A204.1 (cell line): ENCODE measurements around the gene ATIC.
"Not testable (repeated sequence)": the region's sequence is repeated elsewhere in the genome, so short reads cannot be mapped to it uniquely, and the experiment has no call there.

Experiments
- FAIRE-seq: peaks from 2 replicates; lab custom pipeline; 2012; peaks lifted over from hg19 to GRCh38; lab: Jason Lieb, UNC

Gene ATIC

DNA sequence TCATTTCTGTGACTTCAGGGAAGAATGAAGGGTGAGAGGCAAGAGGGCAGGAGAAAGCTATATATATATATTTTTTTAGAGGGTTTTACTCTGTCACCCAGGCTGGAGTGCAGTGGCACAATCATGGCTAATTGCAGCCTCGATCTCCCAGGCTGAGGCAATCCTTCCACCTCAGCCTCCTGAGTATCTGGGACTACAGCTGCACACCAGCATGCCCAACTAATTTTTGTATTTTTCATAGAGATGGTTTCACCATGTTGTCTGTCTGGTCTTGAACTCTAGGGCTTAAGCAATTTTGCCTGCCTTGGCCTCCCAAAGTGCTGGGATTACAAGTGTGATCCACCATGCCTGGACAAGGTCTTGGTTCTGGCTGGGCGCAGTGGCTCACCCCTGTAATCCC, 3.4 kb downstream of the ATIC start:
- no peak for FAIRE-seq

- no peak for FAIRE-seq
These were observed 4.5 kb downstream of the ATIC start for GRCh38 chr2:215316336-215316735.

GRCh38 chr2:215319500-215319899, 7.6 kb downstream of the ATIC start:
- FAIRE-seq: no peak

DNA sequence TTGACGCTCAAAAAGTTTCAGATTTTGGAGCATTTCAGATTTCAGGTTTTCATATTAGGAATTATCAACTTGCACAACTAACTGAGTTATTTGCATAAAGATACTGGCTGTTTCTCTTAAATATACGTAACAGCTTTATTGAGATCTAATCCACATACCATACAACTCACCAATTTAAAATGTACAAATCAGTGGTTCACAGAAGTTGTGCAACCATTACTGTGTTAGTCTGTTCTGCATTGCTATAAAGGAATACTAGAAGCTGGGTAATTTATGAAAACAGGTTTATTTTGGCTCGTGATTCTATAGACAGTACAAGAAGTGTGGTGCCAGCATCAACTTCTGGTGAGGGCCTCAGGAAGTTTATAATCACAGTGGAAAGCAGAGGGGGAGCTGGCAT, 8.2 kb downstream of the ATIC start:
- no peak for FAIRE-seq

DNA sequence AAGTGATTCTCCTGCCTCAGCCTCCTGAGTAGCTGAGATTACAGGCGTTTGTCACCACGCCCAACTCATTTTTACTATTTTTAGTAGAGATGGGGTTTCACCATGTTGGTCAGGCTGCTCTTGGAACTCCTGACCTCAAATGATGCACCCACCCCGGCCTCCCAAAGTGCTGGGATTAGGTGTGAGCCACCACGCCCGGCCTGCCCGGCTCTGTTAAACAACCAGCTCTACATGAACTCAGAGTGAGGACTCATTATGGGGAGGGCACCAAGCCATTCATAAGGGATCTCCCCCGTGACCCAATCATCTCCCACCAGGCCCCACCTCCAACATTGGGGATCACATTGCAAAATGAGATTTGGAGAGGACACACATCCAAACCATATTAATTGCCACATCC, 8.8 kb downstream of the ATIC start:
- FAIRE-seq: no peak

DNA sequence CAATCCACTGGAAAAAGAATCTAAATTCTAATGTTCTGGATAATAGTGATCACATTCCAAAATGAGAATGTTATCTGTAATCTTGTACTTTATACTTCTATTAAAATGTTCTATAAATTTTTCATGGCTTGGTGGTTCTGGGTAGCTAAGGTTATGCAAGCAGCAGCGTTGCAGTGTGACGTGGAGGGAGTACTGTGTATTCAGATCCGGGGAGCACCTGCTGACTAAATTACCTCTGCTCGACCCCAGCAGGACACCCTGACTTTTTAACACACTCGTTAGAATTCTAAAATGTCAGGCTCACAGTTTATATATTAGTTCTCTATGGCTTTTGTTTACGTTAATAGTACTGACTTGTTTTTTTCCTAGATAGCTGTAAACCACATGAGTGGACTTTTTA, 13.0 kb downstream of the ATIC start:
- no peak for FAIRE-seq

DNA sequence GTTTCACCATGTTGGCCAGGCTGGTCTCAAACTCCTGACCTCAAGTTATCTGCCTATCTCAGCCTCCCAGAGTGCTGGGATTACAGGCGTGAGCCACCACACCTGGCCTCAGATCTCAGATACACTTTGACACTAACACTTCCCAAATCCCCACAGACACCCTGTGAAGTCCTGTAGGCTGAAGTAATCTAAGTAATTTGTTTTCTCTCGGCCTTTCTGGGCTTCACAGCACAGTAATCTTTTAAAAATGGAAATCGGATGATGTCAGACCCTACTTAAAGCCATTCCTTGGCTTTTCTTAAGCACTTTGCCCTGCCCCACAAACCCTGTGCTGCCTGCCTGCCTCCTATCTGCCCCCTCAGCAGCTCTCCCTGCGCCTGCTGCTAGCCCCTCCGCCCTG, 16.2 kb downstream of the ATIC start:
- no peak for FAIRE-seq

- FAIRE-seq: no peak
These were observed 21.2 kb downstream of the ATIC start for GRCh38 chr2:215332872-215333595.

- FAIRE-seq: no peak
These were observed 27.2 kb downstream of the ATIC start for GRCh38 chr2:215338883-215339679.

DNA sequence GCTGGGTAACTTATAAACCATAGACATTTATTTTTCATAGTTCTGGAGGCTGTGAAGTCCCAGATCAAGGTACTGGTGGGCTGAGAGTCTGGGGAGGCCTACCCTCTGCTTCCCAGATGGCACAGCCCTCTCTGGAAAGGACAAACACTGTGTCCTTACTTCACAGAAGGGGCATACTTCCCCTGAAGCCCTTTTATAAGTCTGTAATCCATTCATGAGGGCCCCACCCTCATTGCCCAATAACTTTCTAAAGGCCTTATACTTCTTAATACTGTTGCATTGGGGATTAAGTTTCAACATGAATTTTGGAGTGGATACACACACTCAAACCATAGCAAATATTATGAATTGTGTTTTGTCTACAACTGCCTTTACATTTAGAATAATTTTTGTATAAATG, 36.0 kb downstream of the ATIC start:
- FAIRE-seq: no peak

- no peak for FAIRE-seq
These were observed 40.7 kb downstream of the ATIC start for GRCh38 chr2:215352602-215353001.

DNA sequence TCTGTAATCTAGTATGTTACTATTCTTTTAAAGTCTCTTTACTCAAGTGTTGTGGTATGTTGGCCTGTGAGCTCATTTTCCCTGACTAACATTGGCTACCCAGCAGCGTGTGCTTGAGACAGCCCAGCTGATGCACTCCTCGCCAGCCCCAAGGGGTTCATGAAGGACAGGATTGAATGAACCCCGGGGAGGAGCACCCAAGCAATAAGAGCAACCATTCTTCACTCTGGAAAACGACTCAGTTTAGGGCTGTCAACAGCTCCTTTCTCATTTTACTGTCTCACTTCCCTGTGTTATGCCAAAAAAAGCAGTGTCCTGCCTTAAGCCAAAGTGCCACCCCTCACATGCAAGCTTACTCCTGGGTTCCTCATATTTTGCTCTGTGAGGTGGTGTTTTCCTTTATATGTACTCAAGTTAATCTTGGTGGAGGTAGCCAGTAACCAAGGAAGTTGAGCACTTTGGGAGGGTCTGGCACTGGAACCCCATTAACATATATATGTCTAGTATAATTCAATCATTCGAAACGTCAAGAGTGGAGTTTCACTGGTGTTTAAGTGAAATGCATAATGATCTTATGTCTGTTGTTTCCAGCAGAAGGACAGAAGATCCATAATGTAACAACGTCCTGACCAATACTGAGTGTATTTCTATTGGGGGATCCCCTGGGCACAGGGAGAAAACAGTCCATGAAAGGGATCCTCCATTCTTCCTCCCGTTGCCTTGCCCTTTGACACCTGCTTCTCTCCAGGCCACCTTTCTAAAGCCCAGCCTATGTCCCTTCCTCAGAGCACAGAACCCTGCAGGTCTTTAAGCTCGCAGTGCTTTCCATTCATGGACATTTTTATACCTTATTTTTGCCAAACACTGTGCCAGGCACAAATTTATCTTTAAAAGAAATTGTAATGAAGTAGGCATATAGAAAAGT, 43.2 kb downstream of the ATIC start:
- FAIRE-seq: no peak

GRCh38 chr2:215355801-215356200, 43.9 kb downstream of the ATIC start:
- FAIRE-seq: no peak

DNA sequence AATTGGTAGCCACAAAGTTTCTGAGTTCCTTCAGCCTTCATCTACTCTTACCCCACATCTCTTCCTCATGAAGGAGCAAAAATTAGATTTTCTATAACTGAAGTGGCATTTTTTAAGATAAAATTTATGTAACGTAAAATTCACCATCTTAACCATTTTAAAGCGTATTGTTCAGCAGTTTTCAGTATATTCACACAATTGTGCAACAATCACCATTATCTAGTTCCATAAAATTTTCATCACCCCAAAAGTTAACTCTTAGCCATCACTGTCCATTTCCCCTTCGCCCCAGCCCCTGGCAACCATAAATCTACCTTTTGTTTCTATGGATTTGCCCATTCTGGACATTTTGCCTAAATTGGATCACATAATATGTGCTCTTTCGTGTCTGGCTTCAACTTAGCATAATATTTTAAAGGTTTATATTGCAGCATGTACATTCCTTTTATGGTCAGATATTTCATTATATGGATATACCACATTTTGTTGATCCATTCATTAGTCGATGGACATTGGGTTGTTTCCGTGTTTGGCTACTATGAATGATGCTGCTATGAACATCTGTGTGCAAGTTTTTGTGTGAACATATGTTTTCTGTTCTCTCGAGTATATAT, 44.6 kb downstream of the ATIC start:
- no peak for FAIRE-seq

- FAIRE-seq: no peak
These were observed 45.1 kb downstream of the ATIC start for GRCh38 chr2:215356948-215357461.

GRCh38 chr2:215357660-215358059, 45.8 kb downstream of the ATIC start:
- FAIRE-seq: no peak

DNA sequence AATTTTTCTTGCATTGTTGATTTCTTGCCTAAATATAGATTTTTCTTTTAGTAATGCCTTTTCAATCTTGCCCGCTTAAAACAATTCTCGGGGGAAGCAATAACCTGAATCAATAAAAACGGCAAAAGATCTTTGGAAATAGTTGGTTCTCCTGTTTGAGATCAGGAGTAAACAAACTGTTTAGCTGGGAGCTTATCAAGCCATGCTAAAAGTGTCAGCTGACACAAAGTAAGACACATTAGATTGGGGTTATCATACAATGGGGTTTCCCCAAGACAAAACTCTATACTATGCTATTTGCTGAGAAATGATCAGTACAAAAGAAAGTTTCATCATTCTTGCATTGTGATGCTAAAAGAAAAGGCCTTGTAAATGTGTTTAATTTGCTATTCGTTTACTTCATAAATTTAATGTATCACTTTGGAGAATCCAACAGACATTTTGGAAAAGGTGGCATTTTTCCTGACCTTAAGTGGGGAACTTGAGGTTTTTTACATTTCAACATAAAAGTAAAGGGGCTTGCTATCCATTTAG, 46.5 kb downstream of the ATIC start:
- no peak for FAIRE-seq

DNA sequence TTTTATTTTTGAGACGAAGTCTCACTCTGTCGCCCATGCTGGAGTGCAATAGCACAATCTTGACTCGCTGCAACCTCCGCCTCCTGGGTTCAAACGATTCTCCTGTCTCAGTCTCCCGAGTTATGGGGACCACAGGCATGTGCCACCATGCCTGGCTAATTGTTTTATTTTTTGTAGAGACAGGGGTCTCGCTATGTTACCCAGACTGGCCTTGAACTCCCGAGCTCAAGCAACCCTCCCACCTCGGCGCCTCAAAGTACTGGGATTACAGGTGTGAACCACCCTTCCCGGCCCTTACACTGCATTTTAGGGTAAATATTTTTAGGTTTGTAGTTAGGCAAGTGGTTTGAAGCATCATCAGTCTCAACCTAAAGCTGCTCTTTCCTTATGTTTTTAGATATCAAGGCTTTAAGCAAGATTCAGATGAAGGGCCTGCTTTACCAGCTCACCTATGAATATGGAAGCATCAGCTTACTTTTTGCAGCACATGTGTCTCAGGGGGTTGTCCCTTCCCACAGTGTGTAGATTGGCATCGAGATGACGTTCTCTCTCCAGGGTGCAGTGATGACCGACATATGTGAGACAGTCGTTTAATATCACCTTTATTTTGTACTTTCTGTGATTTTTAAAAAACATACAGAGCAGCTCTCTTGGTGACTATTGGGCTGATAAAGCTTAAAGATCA, 47.2 kb downstream of the ATIC start:
- no peak for FAIRE-seq

GRCh38 chr2:215359576-215359922, 47.7 kb downstream of the ATIC start:
- no peak for FAIRE-seq

- not testable (repeated sequence) for FAIRE-seq
These were observed 48.2 kb downstream of the ATIC start for GRCh38 chr2:215360059-215360458.

GRCh38 chr2:215360596-215360995, 48.7 kb downstream of the ATIC start:
- peak; percentile 53 for FAIRE-seq
